OCI-M2 (cell line): ENCODE measurements around the gene CD2AP.
A peak's percentile ranks its signal among the peaks of the same experiment; 100 is the strongest.
"Not testable (repeated sequence)": the region's sequence is repeated elsewhere in the genome, so short reads cannot be mapped to it uniquely, and the experiment has no call there.

Experiments
- DNase-seq: peaks from one replicate; lab custom pipeline; 2025; ENCODE audit not compliant: unreplicated experiment; lab: John Stamatoyannopoulos, UW

CD2AP gene

GRCh38 chr6:47477497-47478232 is at the start of gene CD2AP:
TSS of gene CD2AP (plus strand) at chr6:47477789. CDS start at chr6:47478245, 456 bp downstream.
- peak; percentile 52 for DNase-seq

GRCh38 chr6:47428288-47428687 is 49.3 kb upstream of the CD2AP start:
- no peak for DNase-seq

GRCh38 chr6:47428746-47429664 is 48.6 kb upstream of the CD2AP start:
- no peak for DNase-seq

GRCh38 chr6:47434372-47435253 is 43.0 kb upstream of the CD2AP start:
- no peak for DNase-seq

- DNase-seq = no peak
Observed at GRCh38 chr6:47435254-47435612, 42.4 kb upstream of the CD2AP start.

- no peak for DNase-seq
Observed at GRCh38 chr6:47437592-47437991, 40.0 kb upstream of the CD2AP start.

GRCh38 chr6:47438481-47439347 is 38.9 kb upstream of the CD2AP start:
- DNase-seq = no peak

- no peak for DNase-seq
Observed at GRCh38 chr6:47439348-47439668, 38.3 kb upstream of the CD2AP start.

- DNase-seq = no peak
Observed at GRCh38 chr6:47440719-47441118, 36.9 kb upstream of the CD2AP start.

- DNase-seq = not testable (repeated sequence)
Observed at GRCh38 chr6:47444964-47445363, 32.6 kb upstream of the CD2AP start.

- DNase-seq = no peak
Observed at GRCh38 chr6:47446669-47447330, 30.8 kb upstream of the CD2AP start.

GRCh38 chr6:47447722-47448121 is 29.9 kb upstream of the CD2AP start:
- no peak for DNase-seq

GRCh38 chr6:47451162-47451561 is 26.4 kb upstream of the CD2AP start:
- no peak for DNase-seq

GRCh38 chr6:47452899-47453298 is 24.7 kb upstream of the CD2AP start:
- DNase-seq = no peak

- DNase-seq = no peak
Observed at GRCh38 chr6:47453372-47453936, 24.1 kb upstream of the CD2AP start.

GRCh38 chr6:47454713-47455396 is 22.7 kb upstream of the CD2AP start:
- no peak for DNase-seq

- DNase-seq = no peak
Observed at GRCh38 chr6:47455533-47456209, 21.9 kb upstream of the CD2AP start.

GRCh38 chr6:47456536-47456975 is 21.0 kb upstream of the CD2AP start:
- DNase-seq = no peak
